ENCODE results near the gene ST6GALNAC1. TPM values are rescaled to one million over a fixed set of nuclear protein-coding genes. Genes with fewer than 3 reads are reported as not detected.
"Not testable (repeated sequence)": the region's sequence is repeated elsewhere in the genome, so short reads cannot be mapped to it uniquely, and the experiment has no call there.

Gene ST6GALNAC1
- total RNA-seq, 2 donors from 2014 or later: 8.4 to 27.2 TPM

GRCh38 chr17:76638263-76638662 is 5.3 kb downstream of the ST6GALNAC1 start:
- Histone ChIP-seq H3K4me3 (no peak overlapping the region), H3K27ac (no peak overlapping the region), H3K4me1 (replicated peaks) (peaks cover 4% of the 10 kb centered on the region), H3K36me3 (no peaks in the 10 kb centered on the region), H3K27me3 (replicated peaks; ENCODE audit: insufficient read depth) (no peaks in the 10 kb centered on the region), H3K9me3 (no peaks in the 10 kb centered on the region)
- 90% methylated on average over 10 of the region's 10 CpGs for WGBS
- intact Hi-C loops (cut with DNase I): no loop called here
- TF ChIP-seq POLR2AphosphoS5 (IDR thresholded peaks at IDR 0.05): no peak
- TF ChIP-seq POLR2A (IDR thresholded peaks at IDR 0.05): no peak
- TF ChIP-seq, protein P1, sequence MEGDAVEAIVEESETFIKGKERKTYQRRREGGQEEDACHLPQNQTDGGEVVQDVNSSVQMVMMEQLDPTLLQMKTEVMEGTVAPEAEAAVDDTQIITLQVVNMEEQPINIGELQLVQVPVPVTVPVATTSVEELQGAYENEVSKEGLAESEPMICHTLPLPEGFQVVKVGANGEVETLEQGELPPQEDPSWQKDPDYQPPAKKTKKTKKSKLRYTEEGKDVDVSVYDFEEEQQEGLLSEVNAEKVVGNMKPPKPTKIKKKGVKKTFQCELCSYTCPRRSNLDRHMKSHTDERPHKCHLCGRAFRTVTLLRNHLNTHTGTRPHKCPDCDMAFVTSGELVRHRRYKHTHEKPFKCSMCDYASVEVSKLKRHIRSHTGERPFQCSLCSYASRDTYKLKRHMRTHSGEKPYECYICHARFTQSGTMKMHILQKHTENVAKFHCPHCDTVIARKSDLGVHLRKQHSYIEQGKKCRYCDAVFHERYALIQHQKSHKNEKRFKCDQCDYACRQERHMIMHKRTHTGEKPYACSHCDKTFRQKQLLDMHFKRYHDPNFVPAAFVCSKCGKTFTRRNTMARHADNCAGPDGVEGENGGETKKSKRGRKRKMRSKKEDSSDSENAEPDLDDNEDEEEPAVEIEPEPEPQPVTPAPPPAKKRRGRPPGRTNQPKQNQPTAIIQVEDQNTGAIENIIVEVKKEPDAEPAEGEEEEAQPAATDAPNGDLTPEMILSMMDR (IDR thresholded peaks at IDR 0.05): no peak
- no peak for DNase-seq (ENCODE audit: low spot score)

DNA sequence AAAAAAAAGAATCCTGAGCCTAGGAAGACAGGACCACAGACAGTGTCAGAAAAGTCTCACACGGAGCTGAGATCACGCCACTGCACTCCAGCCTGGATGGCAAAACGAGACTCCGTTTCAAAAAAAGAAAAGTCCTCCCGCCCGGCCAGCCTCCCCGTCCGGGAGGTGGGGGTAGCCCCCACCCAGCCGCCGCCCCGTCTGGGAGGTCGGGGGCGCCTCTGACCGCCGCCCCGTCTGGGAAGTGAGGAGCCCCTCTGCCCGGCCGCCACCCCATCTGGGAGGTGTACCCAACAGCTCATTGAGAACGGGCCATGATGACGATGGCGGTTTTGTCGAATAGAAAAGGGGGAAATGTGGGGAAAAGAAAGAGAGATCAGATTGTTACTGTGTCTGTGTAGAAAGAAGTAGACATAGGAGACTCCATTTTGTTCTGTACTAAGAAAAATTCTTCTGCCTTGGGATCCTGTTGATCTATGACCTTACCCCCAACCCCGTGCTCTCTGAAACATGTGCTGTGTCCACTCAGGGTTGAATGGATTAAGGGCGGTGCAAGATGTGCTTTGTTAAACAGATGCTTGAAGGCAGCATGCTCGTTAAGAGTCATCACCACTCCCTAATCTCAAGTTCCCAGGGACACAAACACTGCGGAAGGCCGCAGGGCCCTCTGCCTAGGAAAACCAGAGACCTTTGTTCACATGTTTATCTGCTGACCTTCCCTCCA is 6.9 kb downstream of the ST6GALNAC1 start:
- H3K27me3 ChIP-seq (replicated peaks; ENCODE audit: insufficient read depth); H3K4me1 ChIP-seq (replicated peaks); DNase-seq (ENCODE audit: low spot score); H3K27ac ChIP-seq; H3K9me3 ChIP-seq; H3K36me3 ChIP-seq; H3K4me3 ChIP-seq; intact Hi-C loops (cut with DNase I): not testable (repeated sequence)
- 88% methylated on average over 21 of the region's 27 CpGs for WGBS

- no peak for DNase-seq (ENCODE audit: low spot score)
- no peaks in the 10 kb centered on the region for H3K9me3 ChIP-seq
- 78% methylated on average over 8 of the region's 8 CpGs for WGBS
- H3K4me3 ChIP-seq: no peak overlapping the region
- intact Hi-C loops (cut with DNase I): no loop called here
- no peak overlapping the region for H3K27ac ChIP-seq
- no peaks in the 10 kb centered on the region for H3K27me3 ChIP-seq (replicated peaks; ENCODE audit: insufficient read depth)
- H3K36me3 ChIP-seq: no peaks in the 10 kb centered on the region
- H3K4me1 ChIP-seq (replicated peaks): no peaks in the 10 kb centered on the region
- TF ChIP-seq POLR2AphosphoS5 (IDR thresholded peaks at IDR 0.05): no peak
- no peak for TF ChIP-seq POLR2A (IDR thresholded peaks at IDR 0.05)
- TF ChIP-seq, protein P1 (IDR thresholded peaks at IDR 0.05): no peak
Observed at GRCh38 chr17:76635659-76636360, 7.7 kb downstream of the ST6GALNAC1 start.

DNA sequence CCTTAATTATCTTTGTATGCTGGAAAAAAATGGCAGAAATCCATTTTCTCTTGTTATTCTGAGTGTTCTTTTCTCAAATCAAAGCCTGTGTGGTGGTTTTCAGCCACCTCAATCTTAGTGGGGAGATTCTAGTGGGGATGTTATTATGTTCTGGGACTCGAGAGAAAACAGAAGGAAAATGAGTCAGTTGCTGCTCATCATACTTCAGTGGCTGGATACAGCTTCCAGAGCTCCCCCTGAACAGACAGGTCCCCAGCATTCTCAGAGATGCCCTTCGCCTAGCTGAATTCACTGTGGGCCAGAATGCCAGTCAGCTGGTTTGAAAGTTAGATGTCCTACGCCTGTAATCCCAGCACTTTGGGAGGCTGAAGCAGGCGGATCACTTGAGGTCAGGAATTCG is 8.5 kb downstream of the ST6GALNAC1 start:
- 91% methylated on average over 5 of the region's 5 CpGs for WGBS
- TF ChIP-seq POLR2AphosphoS5 (IDR thresholded peaks at IDR 0.05) (no peak), POLR2A (IDR thresholded peaks at IDR 0.05) (no peak)
- TF ChIP-seq, protein P1 (IDR thresholded peaks at IDR 0.05): no peak
- Histone ChIP-seq H3K4me3 (no peak overlapping the region), H3K36me3 (no peaks in the 10 kb centered on the region), H3K4me1 (replicated peaks) (no peaks in the 10 kb centered on the region), H3K27ac (no peak overlapping the region), H3K9me3 (no peaks in the 10 kb centered on the region), H3K27me3 (replicated peaks; ENCODE audit: insufficient read depth) (no peaks in the 10 kb centered on the region)
- no peak for DNase-seq (ENCODE audit: low spot score)
- intact Hi-C loops (cut with DNase I): no loop called here

DNA sequence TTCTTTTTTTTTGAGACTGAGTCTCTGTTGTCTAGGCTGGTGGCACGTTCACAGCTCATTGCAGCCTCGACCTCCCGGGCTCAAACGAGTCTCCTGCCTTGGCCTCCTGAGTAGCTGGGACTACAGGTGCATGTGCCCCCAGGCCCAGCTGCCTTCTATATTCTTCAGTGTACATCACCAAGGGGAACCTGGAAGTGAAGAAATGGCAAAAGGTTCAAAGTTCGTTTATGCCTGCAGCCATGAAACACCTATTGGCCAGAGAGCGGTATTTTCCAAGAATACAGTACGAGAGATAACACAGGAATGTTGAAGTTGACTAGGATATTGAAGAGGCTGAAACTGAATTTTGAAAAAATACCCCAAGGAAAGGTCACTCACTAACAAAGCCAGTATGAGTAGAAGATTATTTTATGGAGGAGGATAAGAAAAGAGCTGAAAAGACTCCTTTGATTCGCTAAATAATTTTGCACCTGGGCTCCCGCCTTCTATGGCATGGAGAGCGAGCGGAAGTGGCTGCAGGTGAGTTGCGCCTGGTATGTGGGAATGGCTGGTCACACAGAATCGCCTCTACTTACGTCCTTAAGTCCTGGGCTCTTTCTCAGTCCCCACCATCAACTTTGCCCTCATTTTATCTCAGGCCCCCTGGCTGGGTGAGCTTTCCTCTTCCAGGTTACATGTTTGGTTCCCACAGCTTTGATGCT is 9.8 kb downstream of the ST6GALNAC1 start:
- intact Hi-C loops (cut with DNase I): no loop called here
- WGBS: 92% methylated on average over 14 of the region's 14 CpGs
- Histone ChIP-seq H3K36me3 (no peaks in the 10 kb centered on the region), H3K9me3 (no peaks in the 10 kb centered on the region), H3K27me3 (replicated peaks; ENCODE audit: insufficient read depth) (no peaks in the 10 kb centered on the region), H3K4me1 (replicated peaks) (no peaks in the 10 kb centered on the region), H3K27ac (no peak overlapping the region), H3K4me3 (no peak overlapping the region)
- TF ChIP-seq, protein P1 (IDR thresholded peaks at IDR 0.05): no peak
- no peak for TF ChIP-seq POLR2A (IDR thresholded peaks at IDR 0.05)
- TF ChIP-seq POLR2AphosphoS5 (IDR thresholded peaks at IDR 0.05): no peak
- DNase-seq (ENCODE audit: low spot score): no peak

Measured in prostate gland (tissue), 2 donors.